Fibroblast of skin of back (primary cell): ENCODE measurements around the gene CDC34.

ENCODE experiments used
- DNase-seq: peaks from one replicate; pipeline ENCODE4 v3.0.0-alpha.2; 2013

The CDC34 gene

GRCh38 chr19:497491-497868, 34.1 kb upstream of the CDC34 start:
- DNase-seq: no peak

GRCh38 chr19:497869-498510, 33.6 kb upstream of the CDC34 start:
- DNase-seq: no peak

- no peak for DNase-seq
Observed at GRCh38 chr19:498511-498891, 33.1 kb upstream of the CDC34 start.

DNA sequence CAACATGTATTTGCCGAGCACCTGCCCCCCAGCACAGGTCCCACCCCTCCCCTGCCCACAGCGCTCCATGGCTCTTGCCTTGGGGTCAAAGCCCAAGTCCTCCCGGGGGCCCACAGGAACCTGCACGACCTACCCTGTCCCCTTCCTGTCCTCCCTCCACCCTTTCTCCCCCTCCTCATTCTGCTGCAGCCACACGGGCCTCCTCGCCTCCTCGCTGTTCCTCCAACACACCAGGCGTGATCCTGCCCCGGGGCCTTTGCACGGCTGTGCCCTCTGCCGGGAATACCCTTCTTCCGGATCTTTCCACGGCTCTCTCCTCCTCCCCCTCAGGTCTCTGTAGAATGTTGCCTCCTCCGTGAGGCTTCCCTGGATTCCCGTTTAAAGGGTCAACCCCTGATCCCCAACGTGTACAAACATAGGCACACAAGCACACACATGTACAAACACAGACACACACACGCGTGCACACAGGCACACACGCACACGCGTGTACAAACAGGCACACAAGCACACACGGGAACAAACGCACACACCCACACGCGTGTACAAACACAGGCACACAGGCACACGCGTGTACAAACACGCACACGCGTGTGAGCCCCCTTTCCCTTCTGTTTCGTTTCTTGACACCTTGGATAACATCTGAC, 32.5 kb upstream of the CDC34 start:
- no peak for DNase-seq

DNA sequence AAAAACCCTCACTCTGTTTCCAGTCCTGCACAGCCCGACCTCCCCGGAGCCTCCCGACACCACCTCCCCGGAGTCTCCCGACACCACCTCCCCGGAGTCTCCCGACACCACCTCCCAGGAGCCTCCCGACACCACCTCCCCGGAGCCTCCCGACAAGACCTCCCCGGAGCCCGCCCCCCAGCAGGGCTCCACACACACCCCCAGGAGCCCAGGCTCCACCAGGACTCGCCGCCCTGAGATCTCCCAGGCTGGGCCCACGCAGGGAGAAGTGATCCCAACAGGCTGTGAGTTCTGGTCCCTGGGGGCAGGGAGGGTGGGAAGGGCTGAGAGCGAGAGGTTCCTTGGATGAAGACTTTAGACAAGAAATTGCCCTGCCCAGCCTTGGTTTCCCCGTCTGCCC, 29.9 kb upstream of the CDC34 start:
- no peak for DNase-seq

DNA sequence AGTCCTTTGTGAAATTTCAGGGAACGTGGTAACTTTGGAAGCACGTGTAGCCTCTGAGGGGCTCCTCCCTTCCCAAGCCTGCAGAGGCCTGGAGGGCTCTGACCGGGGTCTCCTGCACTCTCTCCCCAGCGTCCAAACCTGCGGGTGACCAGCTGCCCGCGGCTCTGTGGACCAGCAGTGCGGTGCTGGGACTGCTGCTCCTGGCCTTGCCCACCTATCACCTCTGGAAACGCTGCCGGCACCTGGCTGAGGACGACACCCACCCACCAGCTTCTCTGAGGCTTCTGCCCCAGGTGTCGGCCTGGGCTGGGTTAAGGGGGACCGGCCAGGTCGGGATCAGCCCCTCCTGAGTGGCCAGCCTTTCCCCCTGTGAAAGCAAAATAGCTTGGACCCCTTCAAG, 26.9 kb upstream of the CDC34 start:
- no peak for DNase-seq

GRCh38 chr19:506404-507285, 24.9 kb upstream of the CDC34 start:
- peak; percentile 100 for DNase-seq

DNA sequence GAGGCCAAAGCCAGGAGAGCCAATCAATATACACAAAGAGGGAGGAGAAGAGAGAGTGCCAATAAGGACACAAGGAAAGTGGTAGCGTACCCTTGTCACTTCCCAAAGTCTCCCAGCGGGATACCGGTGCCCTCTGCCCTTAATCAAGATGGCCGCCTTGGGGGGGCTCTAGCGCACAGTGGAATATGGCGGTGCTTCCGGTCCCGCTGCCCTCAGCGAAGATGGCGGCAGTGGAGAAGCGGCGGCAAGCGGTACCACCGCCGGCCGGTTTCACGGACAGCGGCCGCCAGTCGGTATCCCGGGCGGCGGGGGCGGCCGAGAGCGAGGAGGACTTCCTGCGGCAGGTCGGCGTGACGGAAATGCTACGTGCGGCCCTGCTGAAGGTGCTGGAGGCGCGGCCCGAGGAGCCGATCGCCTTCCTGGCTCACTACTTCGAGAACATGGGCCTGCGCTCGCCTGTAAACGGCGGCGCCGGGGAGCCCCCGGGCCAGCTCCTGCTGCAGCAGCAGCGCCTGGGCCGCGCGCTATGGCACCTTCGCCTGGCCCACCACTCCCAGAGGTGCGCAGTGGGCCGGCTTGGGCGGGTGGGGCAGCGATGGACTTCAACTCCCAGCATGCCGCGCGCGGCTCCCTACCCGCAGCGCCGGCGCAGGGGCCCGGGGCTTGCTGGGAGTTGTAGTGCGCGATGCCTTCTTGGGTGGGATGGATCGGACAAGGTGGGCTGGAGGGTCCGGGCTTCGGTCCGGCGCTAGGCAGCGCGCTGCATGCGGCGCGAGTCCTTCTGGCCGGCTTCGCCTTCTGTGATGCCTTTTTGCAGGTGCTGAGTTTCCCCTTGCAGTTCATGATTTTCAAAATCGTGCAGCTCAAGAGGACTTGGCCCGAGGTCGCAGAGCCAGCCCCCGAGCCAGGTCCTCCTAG, 24.0 kb upstream of the CDC34 start, which contains the start of gene TPGS1:
Gene TPGS1, plus strand, starts transcription at position 212 of the 918 bp plus-strand sequence. Its CDS starts 10 bp downstream, at position 222.
- DNase-seq: peak; percentile 75

DNA sequence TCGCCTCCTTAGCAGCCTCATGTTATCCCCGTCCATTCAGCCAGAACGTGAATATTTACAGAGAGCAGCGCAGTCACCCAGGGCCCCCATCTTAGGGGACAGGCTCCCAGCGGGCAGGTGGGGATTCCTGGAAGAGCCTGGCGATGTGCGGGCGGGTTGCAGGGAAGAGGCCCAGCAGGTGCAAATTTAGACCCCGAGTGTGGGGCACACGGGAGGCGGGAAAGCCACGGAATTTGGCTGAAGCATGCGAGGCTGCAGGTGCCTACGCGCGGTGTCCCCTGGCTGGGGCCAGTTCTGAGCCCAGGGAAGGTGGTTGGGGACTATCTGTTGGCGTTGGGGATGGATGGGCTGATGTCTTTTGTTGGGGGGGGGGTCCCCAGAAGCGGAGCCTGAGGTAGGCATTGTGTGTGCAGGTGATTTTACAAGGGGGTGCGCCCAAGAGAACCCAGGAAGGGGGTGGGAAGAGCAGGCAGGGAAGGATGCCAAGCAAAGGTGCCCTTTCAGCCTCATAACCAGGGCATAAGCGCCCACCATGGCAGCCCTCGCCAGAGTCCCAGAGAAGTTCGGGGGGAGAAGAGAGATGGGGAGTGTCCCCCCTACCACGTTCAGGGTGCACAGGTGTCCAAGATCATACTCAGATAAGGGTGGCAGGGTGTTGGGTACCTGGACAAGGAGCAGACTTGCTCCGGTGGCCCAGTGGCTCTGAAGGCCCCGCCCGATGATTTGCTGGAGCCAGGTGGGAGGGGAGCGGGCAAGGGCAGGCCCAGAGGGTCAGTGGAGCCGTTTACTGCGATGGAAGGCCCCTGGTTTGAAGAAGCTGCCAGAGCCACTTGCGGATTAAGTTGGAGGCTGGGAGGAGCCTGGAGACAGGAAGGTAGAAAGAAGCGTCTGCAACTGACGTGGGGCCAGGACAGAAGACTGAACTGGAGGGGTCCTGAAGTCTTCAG, 23.1 kb upstream of the CDC34 start:
- DNase-seq: no peak

GRCh38 chr19:510606-511100, 20.9 kb upstream of the CDC34 start:
- peak; percentile 83 for DNase-seq

- DNase-seq: peak; percentile 59
Observed at GRCh38 chr19:511101-511851, 20.3 kb upstream of the CDC34 start.

DNA sequence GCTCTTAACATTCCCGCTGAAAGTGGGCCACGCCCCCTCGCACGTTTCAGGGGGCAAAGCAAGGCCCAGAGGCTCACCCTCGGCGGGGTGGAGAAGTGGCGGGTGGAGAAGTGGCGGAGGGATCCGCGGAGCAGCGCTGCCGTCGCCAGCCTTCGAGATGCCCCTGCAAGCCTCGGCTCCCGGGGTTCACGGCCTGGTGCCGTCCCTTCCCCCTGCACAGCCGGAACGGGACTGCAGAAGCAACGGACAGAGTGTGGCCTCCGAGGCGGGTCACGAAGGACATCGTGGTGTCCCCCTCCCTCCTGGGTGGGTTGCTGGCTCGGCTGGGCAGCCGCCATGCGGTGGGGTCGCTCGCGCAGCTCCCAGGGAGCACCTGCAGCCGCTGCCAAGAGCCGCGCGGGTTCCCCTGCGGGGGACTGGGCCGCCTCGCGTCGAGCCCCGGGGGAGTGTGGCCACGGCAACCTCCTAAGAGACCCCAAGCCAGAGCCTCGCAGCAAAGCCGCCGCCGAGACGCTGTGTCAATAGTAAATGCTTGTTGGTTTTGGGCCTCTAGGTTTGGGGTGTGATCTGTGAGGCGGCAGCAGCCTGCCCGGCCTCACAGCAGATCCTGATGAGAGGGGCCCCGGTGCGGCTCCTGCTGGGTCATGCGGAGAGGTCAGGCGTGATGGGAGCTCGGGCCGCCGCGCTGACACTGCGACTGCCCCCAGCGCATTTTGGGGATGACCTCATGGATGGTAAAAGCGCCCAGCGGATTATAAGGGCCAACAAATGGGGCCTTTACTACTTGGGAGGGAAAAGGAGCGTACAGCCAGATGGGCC, 18.8 kb upstream of the CDC34 start:
- no peak for DNase-seq

GRCh38 chr19:513368-514165, 18.0 kb upstream of the CDC34 start:
- no peak for DNase-seq

- DNase-seq: no peak
Observed at GRCh38 chr19:514166-514663, 17.3 kb upstream of the CDC34 start.

DNA sequence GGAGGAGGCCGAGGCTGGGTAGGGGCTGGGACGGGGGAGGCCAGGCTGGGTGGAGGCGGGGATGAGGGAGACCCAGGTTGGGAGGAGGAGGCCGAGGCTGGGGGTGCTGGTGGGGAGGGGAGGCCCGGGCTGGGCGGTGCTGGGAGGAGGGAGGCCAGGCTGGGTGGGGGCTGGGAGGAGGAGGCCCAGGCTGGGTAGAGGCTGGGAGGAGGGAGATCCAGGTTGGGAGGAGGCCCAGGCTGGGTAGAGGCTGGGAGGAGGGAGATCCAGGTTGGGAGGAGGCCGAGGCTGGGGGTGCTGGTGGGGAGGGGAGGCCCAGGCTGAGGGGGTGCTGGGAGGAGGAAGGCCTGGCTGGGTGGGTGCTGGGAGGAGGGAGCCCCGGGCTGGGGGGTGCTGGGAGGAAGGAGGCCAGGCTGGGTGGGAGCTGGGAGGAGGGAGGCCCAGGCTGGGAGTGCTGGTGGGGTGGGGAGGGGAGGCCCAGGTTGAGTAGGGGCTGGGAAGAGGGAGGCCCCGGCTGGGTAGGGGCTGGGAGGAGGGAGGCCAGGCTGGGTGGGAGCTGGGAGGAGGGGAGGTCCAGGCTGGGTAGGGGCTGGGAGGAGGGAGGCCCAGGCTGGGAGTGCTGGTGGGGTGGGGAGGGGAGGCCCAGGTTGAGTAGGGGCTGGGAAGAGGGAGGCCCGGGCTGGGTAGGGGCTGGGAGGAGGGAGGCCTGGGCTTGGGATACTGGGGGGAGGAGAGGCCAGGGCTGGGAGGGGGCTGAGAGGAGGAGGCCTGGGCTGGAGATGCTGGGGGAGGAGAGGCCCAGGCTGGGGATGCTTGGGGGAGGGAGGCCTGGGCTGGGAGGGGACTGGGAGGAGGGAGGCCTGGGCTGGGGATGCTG, 13.6 kb upstream of the CDC34 start:
- DNase-seq: peak; percentile 79

GRCh38 chr19:518598-519231, 12.8 kb upstream of the CDC34 start:
- no peak for DNase-seq

GRCh38 chr19:519449-519865, 12.1 kb upstream of the CDC34 start:
- DNase-seq: no peak
